Liver (tissue), 9 donors: ENCODE measurements around the gene SLC9A3. TPM values are rescaled to one million over a fixed set of nuclear protein-coding genes. Genes with fewer than 3 reads are reported as not detected.

Source experiments
- DNase-seq: peaks from one replicate; pipeline ENCODE4 v3.0.0-alpha.2; 2017; ENCODE audit warnings: low spot score
- H3K27ac ChIP-seq, 2 donors: one replicate each; pipeline ENCODE4 v1.7.0; 2013; ENCODE audit warnings: inconsistent platforms in 2 of 2, low read length in 2 of 2, control low read depth in 1 of 2, low read depth in 1 of 2, mild to moderate bottlenecking in 1 of 2
- H3K27me3 ChIP-seq, 4 donors: one replicate each; pipeline versions ENCODE4 v1.6.1 to v1.7.0; 2013; ENCODE audit warnings: low read length in 3 of 4, inconsistent platforms in 1 of 4, mild to moderate bottlenecking in 1 of 4, moderate library complexity in 1 of 4; ENCODE audit not compliant: control insufficient read depth in 4 of 4, insufficient read depth in 4 of 4
- H3K36me3 ChIP-seq, 4 donors: one replicate each; pipeline versions ENCODE4 v1.6.1 to v1.7.0; 2013; ENCODE audit warnings: low read length in 3 of 4, mild to moderate bottlenecking in 3 of 4, low read depth in 1 of 4, moderate library complexity in 1 of 4; ENCODE audit not compliant: control insufficient read depth in 4 of 4, insufficient read depth in 3 of 4
- H3K4me1 ChIP-seq, 4 donors: one replicate each; pipeline versions ENCODE4 v1.6.1 to v1.7.0; 2013; ENCODE audit warnings: low read length in 3 of 4, mild to moderate bottlenecking in 3 of 4, moderate library complexity in 1 of 4; ENCODE audit not compliant: control insufficient read depth in 4 of 4, insufficient read depth in 4 of 4
- H3K4me3 ChIP-seq, 3 donors: one replicate each; pipeline versions ENCODE4 v1.6.1 to v1.7.0; 2013; ENCODE audit warnings: low read length in 3 of 3, control low read depth in 1 of 3, low read depth in 1 of 3, mild to moderate bottlenecking in 1 of 3
- H3K9ac ChIP-seq, 2 donors: one replicate each; pipeline ENCODE4 v1.7.0; 2013; ENCODE audit warnings: low read length in 2 of 2, mild to moderate bottlenecking in 2 of 2, moderate library complexity in 2 of 2, control low read depth in 1 of 2, low read depth in 1 of 2
- H3K9me3 ChIP-seq, 4 donors: one replicate each; pipeline versions ENCODE4 v1.6.1 to v1.7.0; 2013; ENCODE audit warnings: low read length in 3 of 4; ENCODE audit not compliant: control insufficient read depth in 4 of 4
- ATF3 ChIP-seq: IDR thresholded peaks from 2 replicates; pipeline ENCODE4 v1.6.1; 2016; ENCODE audit warnings: antibody characterized with exemption
- EGR1 ChIP-seq, 2 donors: IDR thresholded peaks; 2 replicates each; pipeline ENCODE4 v1.6.1; 2016 to 2018; ENCODE audit warnings: antibody characterized with exemption in 2 of 2, low read depth in 2 of 2
- FOXA1 ChIP-seq: IDR thresholded peaks from 2 replicates; pipeline ENCODE4 v1.6.1; 2016; ENCODE audit warnings: antibody characterized with exemption
- FOXA2 ChIP-seq: IDR thresholded peaks from 2 replicates; pipeline ENCODE4 v1.6.1; 2016; ENCODE audit warnings: antibody characterized with exemption
- GABPA ChIP-seq, 2 donors: IDR thresholded peaks in 1 of 2; conservative IDR thresholded peaks in 1 of 2; 2 replicates each; pipeline ENCODE4 v1.6.1; 2016; ENCODE audit warnings: antibody characterized with exemption in 2 of 2, mild to moderate bottlenecking in 1 of 2, moderate library complexity in 1 of 2
- HNF4A ChIP-seq, 2 donors: conservative IDR thresholded peaks; 2 replicates each; pipeline ENCODE4 v1.6.1; 2016; ENCODE audit warnings: antibody characterized with exemption in 2 of 2, mild to moderate bottlenecking in 2 of 2
- HNF4G ChIP-seq: IDR thresholded peaks from 2 replicates; pipeline ENCODE4 v1.6.1; 2016; ENCODE audit warnings: antibody characterized with exemption
- NR2F2 ChIP-seq: IDR thresholded peaks from 2 replicates; pipeline ENCODE4 v1.6.1; 2016; ENCODE audit warnings: antibody characterized with exemption
- RAD21 ChIP-seq, 2 donors: IDR thresholded peaks; 2 replicates each; pipeline ENCODE4 v1.6.1; 2016; ENCODE audit warnings: antibody characterized with exemption in 2 of 2, mild to moderate bottlenecking in 2 of 2
- RXRA ChIP-seq, 2 donors: IDR thresholded peaks; 2 replicates each; pipeline ENCODE4 v1.6.1; 2017 to 2018; ENCODE audit warnings: antibody characterized with exemption in 2 of 2, mild to moderate bottlenecking in 1 of 2
- SP1 ChIP-seq: IDR thresholded peaks from 2 replicates; pipeline ENCODE4 v1.6.1; 2018; ENCODE audit warnings: antibody characterized with exemption, mild to moderate bottlenecking
- TAF1 ChIP-seq: conservative IDR thresholded peaks from 2 replicates; pipeline ENCODE4 v1.6.1; 2016; ENCODE audit warnings: antibody characterized with exemption, mild to moderate bottlenecking
- YY1 ChIP-seq: IDR thresholded peaks from 2 replicates; pipeline ENCODE4 v1.6.1; 2016; ENCODE audit warnings: antibody characterized with exemption, mild to moderate bottlenecking
- WGBS: extraction: QIAGEN DNeasy Blood & Tissue Kit; methylation state at CpG from one replicate; pipeline ENCODE4 v1.1.7; 2013; 5-methylcytosine and 5-hydroxymethylcytosine counted together
- polyA plus RNA-seq, 2 donors: library from polyadenylated mRNA; stranded (reverse) in 1 of 2; unstranded in 1 of 2; fragments of 200-250 nt in 1 of 2; fragments of >200 nt in 1 of 2; fragmentation: Nextera tagmentation in 1 of 2; extraction: Ambion mirVana in 1 of 2; gene quantifications; one replicate each; pipeline versions ENCODE4 v1.2.1 to v1.2.3, GENCODE V29; 2013 to 2015
- total RNA-seq, 2 donors: library from RNA; depleted of rRNA; stranded (reverse); fragments of >200 nt; gene quantifications; one replicate each; pipeline ENCODE4 v1.2.3, GENCODE V29; 2014
- TF ChIP-seq, protein P1 (sequence below): IDR thresholded peaks from 2 replicates; pipeline ENCODE4 v1.6.1; 2016; ENCODE audit warnings: antibody characterized with exemption
- TF ChIP-seq, protein P2 (sequence below): IDR thresholded peaks from 2 replicates; pipeline ENCODE4 v1.6.1; 2016; ENCODE audit warnings: antibody characterized with exemption, mild to moderate bottlenecking
- TF ChIP-seq, protein P3 (sequence below): IDR thresholded peaks from 2 replicates; pipeline ENCODE4 v1.6.1; 2016; ENCODE audit warnings: antibody characterized with exemption
- donor health status: healthy.
- donor health status: healthy.
- donor health status: healthy.
- donor health status: healthy.
- donor health status: healthy.

SLC9A3 gene
- total and polyA plus RNA-seq, 4 donors = 0.31 to 1.0 (median 0.67) TPM

GRCh38 chr5:504326-505154, 19.7 kb downstream of the SLC9A3 start:
- no peaks in the 10 kb centered on the region for H3K4me1 ChIP-seq
- no peaks in the 10 kb centered on the region for H3K27me3 ChIP-seq
- H3K9ac ChIP-seq = no peak overlapping the region
- no peak for TF ChIP-seq TAF1
- TF ChIP-seq, protein P1, sequence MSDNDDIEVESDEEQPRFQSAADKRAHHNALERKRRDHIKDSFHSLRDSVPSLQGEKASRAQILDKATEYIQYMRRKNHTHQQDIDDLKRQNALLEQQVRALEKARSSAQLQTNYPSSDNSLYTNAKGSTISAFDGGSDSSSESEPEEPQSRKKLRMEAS = no peak
- TF ChIP-seq SP1 = no peak
- TF ChIP-seq ATF3 = no peak
- TF ChIP-seq EGR1 (IDR thresholded peaks at IDR 0.05; ENCODE audit: low read depth in 2 of 2) = no peak
- TF ChIP-seq HNF4G = no peak
- TF ChIP-seq, protein P2, sequence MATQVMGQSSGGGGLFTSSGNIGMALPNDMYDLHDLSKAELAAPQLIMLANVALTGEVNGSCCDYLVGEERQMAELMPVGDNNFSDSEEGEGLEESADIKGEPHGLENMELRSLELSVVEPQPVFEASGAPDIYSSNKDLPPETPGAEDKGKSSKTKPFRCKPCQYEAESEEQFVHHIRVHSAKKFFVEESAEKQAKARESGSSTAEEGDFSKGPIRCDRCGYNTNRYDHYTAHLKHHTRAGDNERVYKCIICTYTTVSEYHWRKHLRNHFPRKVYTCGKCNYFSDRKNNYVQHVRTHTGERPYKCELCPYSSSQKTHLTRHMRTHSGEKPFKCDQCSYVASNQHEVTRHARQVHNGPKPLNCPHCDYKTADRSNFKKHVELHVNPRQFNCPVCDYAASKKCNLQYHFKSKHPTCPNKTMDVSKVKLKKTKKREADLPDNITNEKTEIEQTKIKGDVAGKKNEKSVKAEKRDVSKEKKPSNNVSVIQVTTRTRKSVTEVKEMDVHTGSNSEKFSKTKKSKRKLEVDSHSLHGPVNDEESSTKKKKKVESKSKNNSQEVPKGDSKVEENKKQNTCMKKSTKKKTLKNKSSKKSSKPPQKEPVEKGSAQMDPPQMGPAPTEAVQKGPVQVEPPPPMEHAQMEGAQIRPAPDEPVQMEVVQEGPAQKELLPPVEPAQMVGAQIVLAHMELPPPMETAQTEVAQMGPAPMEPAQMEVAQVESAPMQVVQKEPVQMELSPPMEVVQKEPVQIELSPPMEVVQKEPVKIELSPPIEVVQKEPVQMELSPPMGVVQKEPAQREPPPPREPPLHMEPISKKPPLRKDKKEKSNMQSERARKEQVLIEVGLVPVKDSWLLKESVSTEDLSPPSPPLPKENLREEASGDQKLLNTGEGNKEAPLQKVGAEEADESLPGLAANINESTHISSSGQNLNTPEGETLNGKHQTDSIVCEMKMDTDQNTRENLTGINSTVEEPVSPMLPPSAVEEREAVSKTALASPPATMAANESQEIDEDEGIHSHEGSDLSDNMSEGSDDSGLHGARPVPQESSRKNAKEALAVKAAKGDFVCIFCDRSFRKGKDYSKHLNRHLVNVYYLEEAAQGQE = no peak
- no peak for TF ChIP-seq GABPA (IDR thresholded peaks at IDR 0.05 in 1 of 2, conservative IDR thresholded peaks at IDR 0.05 in 1 of 2)
- no peak for TF ChIP-seq YY1
- TF ChIP-seq HNF4A (conservative IDR thresholded peaks at IDR 0.05) = no peak
- no peaks in the 10 kb centered on the region for H3K36me3 ChIP-seq
- no peak overlapping the region for H3K27ac ChIP-seq
- DNase-seq = no peak
- WGBS = 72% methylated on average over 33 of the region's 33 CpGs
- H3K9me3 ChIP-seq = peaks cover 0 to 1% (median 0%) of the 10 kb centered on the region in 4 donors
- no peak overlapping the region for H3K4me3 ChIP-seq

DNA sequence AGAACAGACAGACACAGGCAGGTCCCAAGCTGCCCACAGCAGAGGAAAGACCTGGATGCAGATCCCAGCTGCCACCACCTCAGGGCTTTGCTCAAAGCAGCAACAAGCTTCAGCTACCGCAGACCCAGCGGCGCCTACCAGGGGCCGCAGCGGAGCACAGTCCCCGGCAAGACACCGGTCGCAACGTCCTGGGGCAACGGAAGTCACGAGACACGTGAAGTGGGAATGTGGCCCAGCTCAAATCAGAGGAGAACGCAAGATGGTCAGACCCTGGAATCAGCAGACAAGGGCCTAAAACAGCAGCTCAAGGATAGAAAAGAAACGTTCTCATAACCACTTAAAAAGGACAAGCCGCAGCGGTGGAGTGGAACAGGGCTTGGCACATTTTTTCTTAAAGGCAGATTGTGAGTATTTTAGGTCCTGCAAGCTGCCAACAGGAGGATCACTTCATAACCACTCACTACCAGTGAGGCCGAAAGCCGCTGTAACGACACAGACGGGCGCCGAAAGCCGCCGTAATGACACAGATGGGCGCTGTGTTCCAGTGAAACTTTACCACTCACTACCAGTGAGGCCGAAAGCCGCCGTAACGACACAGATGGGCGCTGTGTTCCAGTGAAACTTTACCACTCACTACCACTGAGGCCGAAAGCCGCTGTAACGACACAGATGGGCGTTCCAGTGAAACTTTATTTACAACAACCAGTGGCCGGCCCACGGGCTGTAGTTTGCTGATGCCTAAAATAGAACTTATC, 21.7 kb downstream of the SLC9A3 start:
- H3K4me1 ChIP-seq = no peaks in the 10 kb centered on the region
- no peak for DNase-seq
- H3K27me3 ChIP-seq = no peaks in the 10 kb centered on the region
- no peak overlapping the region for H3K27ac ChIP-seq
- H3K9me3 ChIP-seq = peaks cover 0 to 1% (median 0%) of the 10 kb centered on the region in 4 donors
- H3K36me3 ChIP-seq = no peaks in the 10 kb centered on the region
- TF ChIP-seq FOXA2 = no peak
- TF ChIP-seq RAD21 (IDR thresholded peaks at IDR 0.05) = no peak
- no peak for TF ChIP-seq RXRA (IDR thresholded peaks at IDR 0.05)
- TF ChIP-seq YY1 = no peak
- no peak for TF ChIP-seq HNF4G
- TF ChIP-seq, protein P1 = no peak
- TF ChIP-seq GABPA (IDR thresholded peaks at IDR 0.05 in 1 of 2, conservative IDR thresholded peaks at IDR 0.05 in 1 of 2) = no peak
- TF ChIP-seq, protein P3, sequence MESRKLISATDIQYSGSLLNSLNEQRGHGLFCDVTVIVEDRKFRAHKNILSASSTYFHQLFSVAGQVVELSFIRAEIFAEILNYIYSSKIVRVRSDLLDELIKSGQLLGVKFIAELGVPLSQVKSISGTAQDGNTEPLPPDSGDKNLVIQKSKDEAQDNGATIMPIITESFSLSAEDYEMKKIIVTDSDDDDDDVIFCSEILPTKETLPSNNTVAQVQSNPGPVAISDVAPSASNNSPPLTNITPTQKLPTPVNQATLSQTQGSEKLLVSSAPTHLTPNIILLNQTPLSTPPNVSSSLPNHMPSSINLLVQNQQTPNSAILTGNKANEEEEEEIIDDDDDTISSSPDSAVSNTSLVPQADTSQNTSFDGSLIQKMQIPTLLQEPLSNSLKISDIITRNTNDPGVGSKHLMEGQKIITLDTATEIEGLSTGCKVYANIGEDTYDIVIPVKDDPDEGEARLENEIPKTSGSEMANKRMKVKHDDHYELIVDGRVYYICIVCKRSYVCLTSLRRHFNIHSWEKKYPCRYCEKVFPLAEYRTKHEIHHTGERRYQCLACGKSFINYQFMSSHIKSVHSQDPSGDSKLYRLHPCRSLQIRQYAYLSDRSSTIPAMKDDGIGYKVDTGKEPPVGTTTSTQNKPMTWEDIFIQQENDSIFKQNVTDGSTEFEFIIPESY = no peak
- no peak for TF ChIP-seq TAF1
- TF ChIP-seq FOXA1 = no peak
- no peak for TF ChIP-seq NR2F2
- H3K9ac ChIP-seq = no peak overlapping the region
- no peak overlapping the region for H3K4me3 ChIP-seq
- 80% methylated on average over 36 of the region's 36 CpGs for WGBS
